ENCODE data around the gene GFM1. TPM values are rescaled to one million over a fixed set of nuclear protein-coding genes. Genes with fewer than 3 reads are reported as not detected.

GFM1 gene
- total and polyA plus RNA-seq, 2 donors (not counting 3 experiments of a cell fraction or from before 2014, with no cell fraction given): 14.9 to 68.6 TPM

DNA sequence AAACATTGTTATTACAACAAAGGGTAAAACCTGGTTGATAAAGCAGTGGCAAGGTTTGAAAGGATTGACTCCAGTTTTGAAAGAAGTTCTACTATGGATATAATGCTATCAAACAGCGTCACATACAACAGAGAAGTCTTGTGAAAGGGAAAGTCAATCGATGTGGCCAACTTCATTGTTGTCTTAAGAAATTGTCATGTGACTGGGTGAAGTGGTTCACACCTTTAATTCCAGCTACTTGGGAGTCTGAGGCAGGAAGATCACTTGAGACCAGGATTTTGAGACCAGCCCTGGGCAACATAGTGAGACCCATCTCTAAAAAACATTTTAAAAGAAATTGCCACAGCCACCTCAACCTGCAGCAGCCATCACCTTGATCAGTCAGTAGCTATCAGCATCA, 34.4 kb downstream of the GFM1 start:
- dilution Hi-C loops (cut with MboI; ENCODE audit: extremely low pct_ligation_motif_present, low sequenced_read_pairs): no loop called here
- no peak overlapping the region for H3K9ac ChIP-seq (replicated peaks; ENCODE audit: extremely low read depth, insufficient read depth, low read length)
- no peak overlapping the region for H3K4me3 ChIP-seq (replicated peaks in 1 of 3; ENCODE audit: insufficient read depth in 1 of 3, low read depth in 1 of 3, low read length in 3 of 3)
- intact Hi-C loops (cut with micrococcal nuclease): no loop called here
- peaks cover 0 to 6% of the 10 kb centered on the region in 2 experiments for H3K36me3 ChIP-seq (ENCODE audit: control insufficient read depth in 2 of 2, extremely low read depth in 1 of 2, insufficient read depth in 2 of 2, low read length in 2 of 2)
- no peaks in the 10 kb centered on the region for H3K27me3 ChIP-seq (ENCODE audit: control insufficient read depth in 2 of 2, insufficient read depth in 2 of 2, low read length in 2 of 2)
- POLR2A ChIA-PET: no interaction called here
- no TSS peak for BruUV-seq (replicated peaks)
- H3K27ac ChIP-seq (ENCODE audit: insufficient read depth, low read depth, low read length): no peak overlapping the region
- CTCF ChIA-PET: interaction anchor here (0.8 to 6.8 kb wide), 4 partner anchors 9 to 116 kb away, joined by 3 to 31 read pairs (median 18); no protein-coding TSS in a partner anchor
- H2AFZ ChIP-seq (ENCODE audit: low read depth, low read length): no peak overlapping the region
- H3K4me1 ChIP-seq (ENCODE audit: control insufficient read depth, extremely low read depth, insufficient read depth, low read length): peaks cover 6% of the 10 kb centered on the region
- FAIRE-seq: no peak
- H3K9me1 ChIP-seq (replicated peaks; ENCODE audit: control insufficient read depth, extremely low read depth, insufficient read depth, low read length): no peaks in the 10 kb centered on the region
- no peak for DNase-seq (ENCODE audit: low read depth, low spot score)
- no peak overlapping the region for H3K4me2 ChIP-seq (ENCODE audit: insufficient read depth, low read length)
- TF ChIP-seq FOS (IDR thresholded peaks at IDR 0.05; ENCODE audit: borderline replicate concordance, insufficient read depth, low read length): no peak
- TF ChIP-seq POLR2A (IDR thresholded peaks at IDR 0.05; ENCODE audit: low read depth, low read length): no peak
- TF ChIP-seq MYC (IDR thresholded peaks at IDR 0.05; ENCODE audit: low read depth, low read length): no peak
- no peak for TF ChIP-seq GATA2 (IDR thresholded peaks at IDR 0.05; ENCODE audit: insufficient read depth, insufficient read length, low read depth, low read length)
- no peak for TF ChIP-seq MAX (IDR thresholded peaks at IDR 0.05; ENCODE audit: insufficient read depth, insufficient read length)
- TF ChIP-seq, protein P1, sequence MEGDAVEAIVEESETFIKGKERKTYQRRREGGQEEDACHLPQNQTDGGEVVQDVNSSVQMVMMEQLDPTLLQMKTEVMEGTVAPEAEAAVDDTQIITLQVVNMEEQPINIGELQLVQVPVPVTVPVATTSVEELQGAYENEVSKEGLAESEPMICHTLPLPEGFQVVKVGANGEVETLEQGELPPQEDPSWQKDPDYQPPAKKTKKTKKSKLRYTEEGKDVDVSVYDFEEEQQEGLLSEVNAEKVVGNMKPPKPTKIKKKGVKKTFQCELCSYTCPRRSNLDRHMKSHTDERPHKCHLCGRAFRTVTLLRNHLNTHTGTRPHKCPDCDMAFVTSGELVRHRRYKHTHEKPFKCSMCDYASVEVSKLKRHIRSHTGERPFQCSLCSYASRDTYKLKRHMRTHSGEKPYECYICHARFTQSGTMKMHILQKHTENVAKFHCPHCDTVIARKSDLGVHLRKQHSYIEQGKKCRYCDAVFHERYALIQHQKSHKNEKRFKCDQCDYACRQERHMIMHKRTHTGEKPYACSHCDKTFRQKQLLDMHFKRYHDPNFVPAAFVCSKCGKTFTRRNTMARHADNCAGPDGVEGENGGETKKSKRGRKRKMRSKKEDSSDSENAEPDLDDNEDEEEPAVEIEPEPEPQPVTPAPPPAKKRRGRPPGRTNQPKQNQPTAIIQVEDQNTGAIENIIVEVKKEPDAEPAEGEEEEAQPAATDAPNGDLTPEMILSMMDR (IDR thresholded peaks at IDR 0.05; ENCODE audit: extremely low read depth in 1 of 2, insufficient read depth in 1 of 2, low read depth in 1 of 2, low read length in 2 of 2): no peak
- no peak for TF ChIP-seq POLR2AphosphoS5 (IDR thresholded peaks at IDR 0.05; ENCODE audit: insufficient read depth, low read depth, low read length)
- no peak for TF ChIP-seq JUN (IDR thresholded peaks at IDR 0.05; ENCODE audit: borderline replicate concordance, insufficient read depth, insufficient read length, low read depth)
- TF ChIP-seq EZH2 (IDR thresholded peaks at IDR 0.05; ENCODE audit: borderline replicate concordance, low read depth, low read length, severe bottlenecking): no peak
- H4K20me1 ChIP-seq (replicated peaks; ENCODE audit: control insufficient read depth, extremely low read depth, insufficient read depth, low read length): no peaks in the 10 kb centered on the region
- H3K79me2 ChIP-seq (ENCODE audit: control insufficient read depth, insufficient read depth, low read length): no peaks in the 10 kb centered on the region
- H3K9me3 ChIP-seq (replicated peaks; ENCODE audit: control insufficient read depth, insufficient read depth, low read length): no peaks in the 10 kb centered on the region

Data from endothelial cell of umbilical vein (primary cell).